AG04449 (cell line): ENCODE measurements around the gene MIOX.

ENCODE experiments used
- CTCF ChIA-PET: fragments of 350-600 bp; formaldehyde crosslinking; extraction: SDS; loops from one replicate; lab custom pipeline; 2021; ENCODE audit warnings: antibody characterized with exemption; lab: Yijun Ruan, JAX
- POLR2A ChIA-PET: fragments of 400-600, 350-600 bp; formaldehyde crosslinking; extraction: SDS; loops from one replicate; lab custom pipeline; 2020; ENCODE audit warnings: antibody characterized with exemption, inconsistent platforms; lab: Yijun Ruan, JAX
- DNase-seq: peaks from one replicate; pipeline ENCODE4 v3.0.0-alpha.2; 2010; ENCODE audit warnings: low read depth, low spot score
- H3K4me3 ChIP-seq: 2 replicates; pipeline ENCODE4 v1.5.1; 2011; ENCODE audit warnings: low read depth, mild to moderate bottlenecking, control low read depth, low read length
- TF ChIP-seq, protein P1 (sequence below): IDR thresholded peaks from one replicate; pipeline ENCODE4 v1.5.1; 2011; ENCODE audit warnings: mild to moderate bottlenecking, moderate library complexity, low read length, control low read depth, inconsistent platforms; ENCODE audit not compliant: insufficient read depth; ENCODE audit errors: missing control alignments

The MIOX gene

DNA sequence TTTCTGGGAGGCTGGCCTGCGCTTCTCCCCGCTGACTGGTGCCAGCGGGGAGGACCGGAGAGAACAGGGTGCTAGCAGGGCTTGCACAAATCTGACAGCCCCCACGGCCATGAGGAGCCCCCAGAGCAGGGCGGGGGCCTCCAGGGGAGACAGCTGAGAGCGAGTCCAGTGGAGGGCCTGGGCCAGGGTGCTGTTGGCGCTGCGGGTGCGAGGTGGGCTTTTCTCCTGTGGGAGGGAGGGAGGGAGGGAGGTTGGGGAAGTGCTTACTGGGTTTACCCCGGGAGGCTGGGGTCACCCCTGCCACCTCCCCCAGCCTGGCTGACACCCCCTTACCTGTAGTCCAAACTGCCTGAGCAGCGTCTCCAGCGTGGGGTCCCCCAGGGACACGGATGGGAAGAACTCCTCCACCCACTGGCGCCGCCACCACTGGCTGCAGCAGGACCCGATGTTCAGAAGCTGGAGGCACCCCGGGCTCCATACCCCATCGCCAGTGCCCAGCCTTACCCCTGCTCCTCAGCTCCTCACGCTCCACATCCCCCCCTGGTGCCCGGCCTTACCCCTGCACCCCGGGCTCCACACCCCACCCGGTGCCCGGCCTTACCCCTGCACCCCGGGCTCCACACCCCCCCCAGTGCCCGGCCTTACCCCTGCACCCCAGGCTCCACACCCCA lies 17.0 kb downstream of the MIOX start:
- TF ChIP-seq, protein P1, sequence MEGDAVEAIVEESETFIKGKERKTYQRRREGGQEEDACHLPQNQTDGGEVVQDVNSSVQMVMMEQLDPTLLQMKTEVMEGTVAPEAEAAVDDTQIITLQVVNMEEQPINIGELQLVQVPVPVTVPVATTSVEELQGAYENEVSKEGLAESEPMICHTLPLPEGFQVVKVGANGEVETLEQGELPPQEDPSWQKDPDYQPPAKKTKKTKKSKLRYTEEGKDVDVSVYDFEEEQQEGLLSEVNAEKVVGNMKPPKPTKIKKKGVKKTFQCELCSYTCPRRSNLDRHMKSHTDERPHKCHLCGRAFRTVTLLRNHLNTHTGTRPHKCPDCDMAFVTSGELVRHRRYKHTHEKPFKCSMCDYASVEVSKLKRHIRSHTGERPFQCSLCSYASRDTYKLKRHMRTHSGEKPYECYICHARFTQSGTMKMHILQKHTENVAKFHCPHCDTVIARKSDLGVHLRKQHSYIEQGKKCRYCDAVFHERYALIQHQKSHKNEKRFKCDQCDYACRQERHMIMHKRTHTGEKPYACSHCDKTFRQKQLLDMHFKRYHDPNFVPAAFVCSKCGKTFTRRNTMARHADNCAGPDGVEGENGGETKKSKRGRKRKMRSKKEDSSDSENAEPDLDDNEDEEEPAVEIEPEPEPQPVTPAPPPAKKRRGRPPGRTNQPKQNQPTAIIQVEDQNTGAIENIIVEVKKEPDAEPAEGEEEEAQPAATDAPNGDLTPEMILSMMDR, result peak; percentile 14
- ChIA-PET CTCF (interaction anchor here (1.1 to 1.6 kb wide), 2 partner anchors 10 to 15 kb away, joined by 3 to 5 read pairs; no protein-coding TSS in a partner anchor), POLR2A (no interaction called here)
- H3K4me3 ChIP-seq, result no peak overlapping the region
- no peak for DNase-seq

DNA sequence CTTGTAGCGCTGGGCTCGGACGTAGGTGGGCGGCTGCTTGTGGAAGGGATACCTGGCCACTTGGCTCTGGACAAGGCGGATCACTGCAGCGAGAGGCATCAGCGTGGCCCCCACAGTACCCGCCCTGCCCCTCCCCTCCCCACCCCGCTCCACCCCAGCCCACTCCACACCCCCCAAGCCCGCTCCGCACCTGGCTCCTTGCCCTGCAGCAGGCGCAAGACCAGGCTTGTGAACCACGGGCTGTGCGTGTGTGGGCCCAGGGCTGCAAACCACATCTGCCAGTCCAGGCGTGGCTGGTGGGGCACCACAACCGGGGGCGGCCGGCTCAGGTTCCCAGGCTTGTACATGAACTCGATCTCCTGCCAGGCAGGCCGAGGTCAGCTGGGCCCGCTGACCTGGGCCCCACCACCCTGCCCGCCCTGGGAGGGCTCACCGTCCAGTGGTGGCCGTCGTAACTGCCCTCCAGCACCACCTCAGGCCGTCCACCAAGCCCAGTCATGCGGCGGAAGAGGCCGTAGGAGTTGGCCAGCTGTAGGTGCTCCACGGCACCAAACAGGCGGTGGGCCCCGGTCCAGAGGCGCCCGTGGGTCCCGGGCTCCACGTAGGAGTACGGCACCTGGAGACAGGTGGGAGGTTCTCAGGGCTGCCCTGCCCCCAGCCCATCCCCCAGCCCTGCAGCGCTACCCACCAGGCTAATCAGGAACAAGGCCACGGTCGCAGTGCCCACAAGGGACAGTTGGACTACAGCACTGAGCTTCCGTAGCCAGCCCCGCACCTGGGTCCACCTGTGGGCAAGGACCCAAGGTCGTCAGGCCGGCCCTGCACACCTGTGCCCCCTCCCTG lies 17.9 kb downstream of the MIOX start:
- TF ChIP-seq, protein P1, result no peak
- no peak for DNase-seq
- POLR2A ChIA-PET, result no interaction called here
- CTCF ChIA-PET, result interaction anchor here (1.3 kb wide), 1 partner anchor 21 kb away, joined by 3 read pairs; no protein-coding TSS in a partner anchor
- H3K4me3 ChIP-seq, result no peak overlapping the region

DNA sequence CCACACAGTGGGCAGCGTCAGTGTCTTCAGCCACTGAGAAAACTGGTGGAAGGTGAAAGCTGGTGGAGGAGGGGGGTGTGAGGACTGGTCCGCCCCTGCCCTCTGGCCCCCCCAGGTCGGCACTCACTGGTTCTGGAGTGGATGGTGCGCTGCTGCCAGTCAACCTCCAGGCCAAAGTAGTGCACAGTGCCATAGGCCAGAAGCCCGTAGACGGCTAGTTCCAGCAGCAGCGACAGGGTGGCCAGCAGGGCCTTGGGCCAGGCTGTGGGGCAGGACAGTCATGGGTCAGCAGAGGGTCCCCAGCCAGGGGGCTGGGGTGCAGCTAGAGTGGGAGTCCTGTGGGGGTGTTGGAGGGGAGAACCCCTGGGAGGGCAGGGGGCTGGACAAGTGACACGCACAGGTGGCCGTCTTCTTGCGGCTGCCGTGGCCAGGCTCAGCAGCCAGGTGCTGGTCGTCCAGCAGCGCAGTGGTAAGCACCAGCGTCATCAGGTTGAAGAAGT lies 18.7 kb downstream of the MIOX start:
- no peak for DNase-seq
- POLR2A ChIA-PET, result interaction anchor here (0.7 kb wide), 1 partner anchor 264 kb away, joined by 3 read pairs; no protein-coding TSS in a partner anchor
- TF ChIP-seq, protein P1, result no peak
- no peak overlapping the region for H3K4me3 ChIP-seq
- CTCF ChIA-PET, result interaction anchor here (1.3 kb wide), 1 partner anchor 22 kb away, joined by 3 read pairs; no protein-coding TSS in a partner anchor

DNA sequence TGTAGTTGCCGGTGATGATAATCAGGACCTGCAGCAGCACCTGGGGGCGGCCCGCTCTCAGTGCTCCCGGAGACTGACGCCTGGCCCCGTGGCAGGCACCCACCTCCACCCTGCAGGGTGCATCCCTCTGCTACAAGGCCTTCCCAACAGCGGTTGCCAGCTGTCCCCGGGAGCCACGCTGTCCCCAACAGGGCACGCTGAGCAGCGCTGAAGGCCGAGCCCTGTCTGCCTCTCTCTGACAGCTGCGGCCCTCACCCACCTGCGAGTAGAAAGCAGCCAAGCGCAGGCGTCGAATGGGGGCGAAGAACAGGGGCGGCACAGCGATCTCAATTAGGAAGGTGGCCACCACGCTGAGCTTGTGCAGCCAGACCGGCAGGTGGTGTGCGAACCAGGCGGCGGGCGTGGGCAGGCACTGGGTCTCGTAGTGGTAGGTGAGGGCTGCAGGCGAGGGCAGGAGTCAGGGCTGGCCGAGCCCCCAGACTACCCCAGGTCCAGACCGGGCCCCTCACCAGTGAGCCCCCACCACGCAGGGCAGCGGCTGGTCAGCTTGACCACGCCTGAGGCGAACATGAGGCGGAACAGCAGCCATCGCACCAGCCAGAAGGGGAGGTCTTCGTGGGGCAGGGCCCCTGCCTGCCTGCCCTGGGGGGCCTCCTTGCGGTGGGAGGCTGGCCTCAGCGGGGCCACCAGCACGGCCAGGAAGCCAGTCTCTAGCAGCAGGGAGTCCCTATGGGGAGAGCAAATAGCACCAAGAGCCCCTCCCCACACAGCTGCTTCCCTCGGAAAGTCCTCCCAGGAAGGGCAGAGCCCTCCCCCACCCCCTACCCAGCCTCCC lies 19.3 kb downstream of the MIOX start:
- TF ChIP-seq, protein P1, result no peak
- peak overlapping the region; percentile 96 for H3K4me3 ChIP-seq
- POLR2A ChIA-PET, result interaction anchor here (0.7 kb wide), 2 partner anchors 9 to 265 kb away, joined by 3 read pairs; no protein-coding TSS in a partner anchor
- CTCF ChIA-PET, result interaction anchor here (1.0 to 1.3 kb wide), 3 partner anchors 8 to 22 kb away, joined by 3 to 5 read pairs (median 3); partner anchors contain the start of gene SCO2
- DNase-seq, result no peak

DNA sequence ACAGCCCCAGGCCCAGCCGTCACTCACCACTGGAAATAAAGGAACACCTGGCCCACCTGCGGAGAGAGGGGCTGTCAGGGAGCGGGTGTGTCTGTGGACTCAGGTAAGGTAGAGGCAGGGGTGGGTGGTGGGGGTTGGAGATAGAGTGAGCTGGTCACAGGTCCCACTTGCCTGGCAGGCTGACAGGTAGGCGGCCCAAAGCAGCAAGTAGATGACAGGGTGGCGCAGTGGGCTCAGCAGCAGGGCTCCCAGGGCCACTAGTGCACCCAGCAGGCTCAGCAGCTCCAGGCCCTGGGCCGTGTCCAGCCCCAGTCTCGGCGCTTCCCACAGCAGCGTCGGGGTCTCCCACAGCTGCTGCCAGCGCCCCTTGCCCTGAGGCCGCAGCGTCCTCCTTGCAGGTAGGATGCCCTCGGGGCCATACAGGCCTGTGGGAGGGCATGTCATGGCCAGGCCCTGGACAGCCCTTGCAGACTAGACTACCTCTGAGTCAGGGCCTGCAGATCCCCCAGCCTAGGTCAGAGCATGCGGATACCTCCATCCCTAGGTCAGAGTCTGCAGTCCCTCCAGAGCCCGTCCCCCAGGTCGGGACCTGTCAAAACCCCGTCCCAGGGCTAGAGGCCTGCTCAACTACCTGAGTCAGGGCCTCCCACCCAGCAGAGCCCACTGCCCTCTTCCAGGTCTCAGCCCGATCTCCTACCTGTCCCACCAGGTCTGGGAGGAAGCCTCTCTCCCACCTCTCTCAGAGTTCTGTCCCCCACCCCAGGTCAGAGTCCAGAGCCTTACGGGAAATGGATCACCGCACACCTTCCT lies 20.2 kb downstream of the MIOX start:
- ChIA-PET POLR2A (interaction anchor here (0.7 kb wide), 1 partner anchor 10 kb away, joined by 3 read pairs; no protein-coding TSS in a partner anchor), CTCF (interaction anchor here (1.0 to 1.2 kb wide), 2 partner anchors 9 to 19 kb away, joined by 3 to 5 read pairs; partner anchors contain the start of gene SCO2)
- peak overlapping the region; percentile 96 for H3K4me3 ChIP-seq
- no peak for DNase-seq
- TF ChIP-seq, protein P1, result no peak
